ENCODE results near the gene NECAB3.
A peak's percentile ranks its signal among the peaks of the same experiment; 100 is the strongest.

NECAB3 gene

DNA sequence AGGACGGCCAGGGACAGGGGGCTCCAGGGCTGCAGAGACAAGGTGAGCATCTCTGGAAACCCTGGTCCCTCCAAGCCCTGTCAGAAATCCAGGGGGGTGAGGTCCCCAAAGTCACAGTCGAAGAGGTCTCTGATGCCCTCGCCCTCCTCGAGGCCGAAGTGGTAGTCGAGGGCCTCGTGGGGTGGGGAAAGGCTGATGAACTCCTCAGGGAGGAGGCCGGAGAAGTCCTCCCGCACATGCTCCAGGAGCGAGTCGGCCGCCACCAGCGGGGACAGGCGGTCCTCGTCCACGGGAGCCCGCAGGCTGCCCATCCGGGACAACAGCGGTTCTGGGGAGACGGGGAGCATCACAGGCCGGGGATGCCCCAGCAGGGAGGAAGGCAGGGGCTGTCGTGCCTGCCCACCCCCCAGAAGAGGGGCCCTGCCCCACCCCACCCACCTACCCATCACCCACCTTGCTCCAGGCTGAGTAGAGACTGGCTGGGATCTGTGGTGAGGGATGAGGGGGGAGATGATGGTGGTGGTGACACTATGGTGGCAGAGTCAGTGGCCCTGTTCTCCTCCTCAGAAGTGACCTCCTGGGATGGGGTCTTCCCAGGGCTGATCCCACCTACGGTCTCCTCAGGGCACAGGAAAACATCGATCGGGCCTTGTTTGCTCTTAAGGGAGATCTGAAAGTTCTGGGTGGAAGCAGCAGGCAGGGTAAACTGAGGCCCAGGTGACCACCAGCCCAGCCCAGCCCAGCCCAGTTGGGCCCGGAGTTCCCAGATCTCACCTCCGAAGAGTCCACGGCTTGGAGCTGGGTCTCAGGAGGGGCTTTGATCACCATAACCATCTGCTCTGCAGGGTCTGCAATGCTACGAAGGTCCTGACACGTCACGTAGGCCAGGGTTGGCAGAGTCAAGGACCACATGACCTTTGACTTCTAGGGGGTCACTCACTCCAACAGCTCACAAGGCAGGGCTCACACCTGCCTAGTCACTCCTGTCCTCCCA, 2.7 kb upstream of the NECAB3 start:
- no peak for DNase-seq

GRCh38 chr20:33676121-33676520, 1.9 kb upstream of the NECAB3 start:
- no peak for DNase-seq

DNA sequence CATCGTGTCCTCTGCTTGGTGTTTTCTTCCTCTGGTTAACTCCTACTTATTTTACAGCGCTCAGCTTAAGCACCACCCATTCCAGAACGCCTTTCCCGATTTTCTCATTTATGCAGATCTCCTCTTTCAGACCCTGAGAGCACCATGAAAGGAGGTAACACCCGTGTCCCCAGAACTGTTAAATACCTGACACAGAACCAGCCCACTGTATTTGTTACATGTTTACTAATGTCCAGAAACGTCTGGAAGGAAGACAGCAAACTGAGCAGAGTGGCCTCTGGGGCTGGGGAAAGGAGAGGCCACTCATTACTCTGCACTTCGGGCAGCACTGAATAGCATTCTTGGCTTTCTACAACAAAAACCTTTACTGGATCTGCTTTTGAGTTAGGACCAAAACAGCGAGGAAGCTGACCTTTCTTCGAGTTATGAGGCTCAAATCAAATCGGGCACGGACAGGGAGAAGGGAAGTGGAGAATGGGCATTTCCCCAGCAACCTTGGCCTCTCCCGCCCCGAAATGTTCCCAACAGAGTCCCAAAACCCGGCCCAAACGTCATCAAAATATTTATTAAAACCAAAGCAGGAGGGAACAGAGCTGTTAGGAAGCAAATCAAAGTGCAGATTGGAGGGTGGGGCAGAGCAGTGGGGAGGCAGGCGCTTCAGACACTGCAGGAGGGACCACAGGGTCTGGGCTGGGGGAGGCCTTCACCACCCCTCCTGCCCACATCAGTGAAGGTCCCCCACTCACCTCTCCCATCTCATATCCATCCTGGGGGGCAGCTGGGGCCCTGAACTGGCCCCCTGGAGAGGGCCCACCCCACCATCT, 1.1 kb upstream of the NECAB3 start:
- no peak for DNase-seq

DNA sequence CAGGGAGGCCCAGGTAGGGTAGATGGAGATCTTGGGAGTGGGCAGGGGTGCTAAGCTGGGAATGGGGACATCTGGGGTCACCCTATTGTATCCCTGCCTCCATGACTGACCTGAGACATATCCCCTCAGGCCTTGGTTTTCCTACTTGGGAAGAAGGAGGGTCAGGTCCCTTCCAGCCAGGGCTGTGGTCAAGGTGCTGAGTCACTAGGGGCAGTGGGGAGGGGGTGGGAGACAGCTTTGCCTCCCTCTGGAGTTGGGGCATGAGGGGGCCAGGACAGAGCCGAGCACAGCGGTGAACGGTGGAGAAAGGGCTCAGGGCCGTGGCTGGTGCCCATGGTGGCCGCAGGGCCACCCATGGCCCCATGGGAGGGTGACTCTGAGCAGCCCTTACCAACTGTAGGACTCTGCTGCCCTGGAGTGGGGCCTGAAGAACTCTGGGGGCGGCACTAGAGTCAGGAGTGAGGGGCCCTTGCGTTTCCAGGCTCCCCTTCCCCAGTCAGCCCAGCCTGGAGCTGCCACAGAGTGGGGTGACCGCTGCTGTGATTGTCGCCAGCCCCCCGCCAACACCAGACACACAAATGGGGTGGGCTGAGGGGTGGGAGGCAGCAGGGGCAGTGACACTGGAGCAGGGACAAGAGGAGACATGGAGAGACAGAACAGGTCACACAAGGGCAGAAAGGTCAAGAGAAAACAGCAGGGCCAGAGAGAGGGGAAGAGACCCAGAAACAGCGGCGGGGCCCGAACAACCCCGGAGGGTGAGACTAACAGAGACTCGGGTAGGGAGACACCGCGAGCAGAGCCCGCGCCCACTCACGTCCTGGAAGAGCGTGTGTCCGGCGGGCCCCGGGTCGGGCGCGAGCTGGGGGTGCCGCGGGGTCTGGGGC, 576 bp downstream of the NECAB3 start:
- no peak for DNase-seq

GRCh38 chr20:33673114-33673409, 1.2 kb downstream of the NECAB3 start:
- no peak for DNase-seq

GRCh38 chr20:33672426-33673113, 1.7 kb downstream of the NECAB3 start:
- no peak for DNase-seq

GRCh38 chr20:33671573-33672288, 2.5 kb downstream of the NECAB3 start:
- no peak for DNase-seq

GRCh38 chr20:33670715-33671499, 3.3 kb downstream of the NECAB3 start:
- DNase-seq: no peak

GRCh38 chr20:33669873-33670640, 4.2 kb downstream of the NECAB3 start:
- no peak for DNase-seq

- no peak for DNase-seq
Observed at GRCh38 chr20:33669224-33669623, 5.0 kb downstream of the NECAB3 start.

DNA sequence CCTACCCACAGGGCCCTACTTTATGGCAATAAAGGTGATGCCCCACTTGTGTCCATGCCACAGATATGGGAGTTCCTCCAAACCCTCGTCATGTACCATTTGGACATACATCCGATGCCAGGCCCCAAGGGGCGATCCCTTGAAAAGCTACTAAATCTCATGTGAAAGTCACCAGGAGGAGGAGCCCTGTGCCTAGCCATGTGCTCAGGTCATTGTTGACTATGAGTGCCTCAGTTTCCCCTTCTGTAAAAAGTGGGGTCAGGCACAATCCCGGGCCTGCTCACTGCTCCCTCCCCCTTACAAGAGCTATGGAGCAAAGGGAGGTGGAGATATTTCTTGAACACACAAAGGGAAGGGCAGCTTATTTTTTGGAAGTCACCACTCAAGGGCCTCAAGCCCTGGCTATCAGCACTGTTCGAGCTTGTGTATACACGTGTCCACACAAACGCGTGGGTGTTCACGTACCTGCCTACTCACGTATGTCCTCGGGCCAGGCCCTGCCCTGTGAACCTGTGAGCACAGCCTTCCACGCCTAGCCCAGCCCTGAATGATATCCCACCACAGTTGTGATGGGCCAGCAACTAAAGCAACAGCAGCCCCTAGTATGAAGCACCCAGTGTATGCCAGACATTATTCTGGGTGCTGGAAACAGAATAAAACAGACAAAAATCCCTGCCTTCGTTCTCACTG, 5.6 kb downstream of the NECAB3 start:
- DNase-seq: no peak

- DNase-seq: peak; percentile 33
Observed at GRCh38 chr20:33667676-33668465, 6.4 kb downstream of the NECAB3 start.

- DNase-seq: no peak
Observed at GRCh38 chr20:33667245-33667675, 7.0 kb downstream of the NECAB3 start.

GRCh38 chr20:33666293-33667244, 7.7 kb downstream of the NECAB3 start, which contains the start of gene ACTL10:
Gene ACTL10, plus strand, starts transcription at chr20:33666943. Its CDS starts 555 bp downstream, at chr20:33667498.
- peak; percentile 12 for DNase-seq

GRCh38 chr20:33664762-33665144, 9.5 kb downstream of the NECAB3 start:
- DNase-seq: no peak

DNA sequence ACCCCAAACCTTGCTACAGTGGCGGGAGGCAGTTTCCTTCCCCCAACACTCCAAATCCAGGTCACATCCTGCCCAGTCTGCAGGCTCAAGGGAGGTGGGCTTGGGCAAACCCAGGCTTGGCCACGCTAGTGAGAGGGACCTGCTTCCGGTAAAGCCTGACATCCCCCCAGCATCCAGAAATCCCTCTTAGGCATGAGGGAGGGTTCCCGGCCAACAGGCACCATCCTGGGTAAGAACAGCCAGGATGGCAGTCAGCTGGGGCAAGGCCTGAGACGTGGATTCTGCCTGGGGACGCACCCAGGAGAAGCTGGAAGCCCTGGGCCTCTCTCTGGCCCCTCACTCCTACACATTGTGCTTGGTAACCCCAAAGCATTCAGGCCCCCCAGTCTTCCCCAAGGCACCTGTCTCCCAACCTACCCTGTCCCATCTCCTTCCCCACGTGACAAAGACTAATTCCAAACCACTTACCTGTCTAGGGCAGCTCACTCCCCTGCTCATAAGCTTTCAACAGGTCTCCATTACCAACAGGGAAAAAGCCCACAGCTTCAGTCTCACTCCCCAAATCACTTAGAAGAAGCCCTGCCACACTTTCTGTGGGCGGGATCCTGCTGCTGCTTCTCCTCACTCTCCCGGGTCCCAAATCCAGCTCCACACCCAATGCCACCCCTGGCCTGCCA, 10.0 kb downstream of the NECAB3 start:
- DNase-seq: no peak

All from KG1 (cell line).